ENCODE data around the gene DOLK. TPM values are rescaled to one million over a fixed set of nuclear protein-coding genes. Genes with fewer than 3 reads are reported as not detected.

DOLK gene
- total RNA-seq, 1 donor from 2014 or later: 15.5 TPM

DNA sequence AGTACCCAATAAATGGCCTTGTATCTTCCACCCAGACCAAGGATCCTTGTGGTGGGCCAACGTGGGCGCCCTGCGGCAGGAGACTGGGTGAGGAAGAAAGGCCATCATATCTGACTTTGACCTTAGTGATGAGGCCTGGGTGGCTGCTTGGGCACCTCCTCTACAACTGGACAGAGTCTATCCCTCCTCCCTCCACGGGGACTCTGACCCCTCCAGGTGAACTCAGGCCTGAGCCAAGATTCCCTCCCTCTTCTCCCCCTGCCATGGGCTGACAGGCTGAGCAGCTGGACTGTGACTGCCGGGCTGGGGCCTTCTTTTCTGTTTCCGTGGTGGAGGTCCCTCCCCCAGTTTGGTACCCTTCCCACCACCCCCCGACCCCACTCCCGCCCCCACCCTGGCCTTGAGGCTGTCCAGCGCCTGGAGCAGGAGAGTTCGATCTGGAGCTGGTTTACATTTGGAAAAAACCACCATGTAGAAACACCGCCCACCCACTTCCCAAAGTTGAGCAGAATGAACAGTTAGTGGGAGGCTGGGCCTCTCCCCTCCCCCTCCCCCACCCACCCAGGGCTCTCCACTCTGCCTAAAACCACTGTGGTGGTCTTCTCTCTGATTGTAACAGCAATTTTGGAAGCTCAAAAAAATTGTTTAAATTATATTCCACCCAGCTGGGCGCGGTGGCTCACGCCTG, 27.9 kb downstream of the DOLK start:
- Histone ChIP-seq H3K4me3 (no peak overlapping the region), H3K27me3 (no peaks in the 10 kb centered on the region), H3K4me1 (peaks cover 57% of the 10 kb centered on the region), H3K36me3 (peaks cover 15% of the 10 kb centered on the region), H3K9me3 (no peaks in the 10 kb centered on the region), H3K27ac (peak overlapping the region; percentile 88)
- DNase-seq: no peak
- TF ChIP-seq, protein P1, sequence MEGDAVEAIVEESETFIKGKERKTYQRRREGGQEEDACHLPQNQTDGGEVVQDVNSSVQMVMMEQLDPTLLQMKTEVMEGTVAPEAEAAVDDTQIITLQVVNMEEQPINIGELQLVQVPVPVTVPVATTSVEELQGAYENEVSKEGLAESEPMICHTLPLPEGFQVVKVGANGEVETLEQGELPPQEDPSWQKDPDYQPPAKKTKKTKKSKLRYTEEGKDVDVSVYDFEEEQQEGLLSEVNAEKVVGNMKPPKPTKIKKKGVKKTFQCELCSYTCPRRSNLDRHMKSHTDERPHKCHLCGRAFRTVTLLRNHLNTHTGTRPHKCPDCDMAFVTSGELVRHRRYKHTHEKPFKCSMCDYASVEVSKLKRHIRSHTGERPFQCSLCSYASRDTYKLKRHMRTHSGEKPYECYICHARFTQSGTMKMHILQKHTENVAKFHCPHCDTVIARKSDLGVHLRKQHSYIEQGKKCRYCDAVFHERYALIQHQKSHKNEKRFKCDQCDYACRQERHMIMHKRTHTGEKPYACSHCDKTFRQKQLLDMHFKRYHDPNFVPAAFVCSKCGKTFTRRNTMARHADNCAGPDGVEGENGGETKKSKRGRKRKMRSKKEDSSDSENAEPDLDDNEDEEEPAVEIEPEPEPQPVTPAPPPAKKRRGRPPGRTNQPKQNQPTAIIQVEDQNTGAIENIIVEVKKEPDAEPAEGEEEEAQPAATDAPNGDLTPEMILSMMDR (IDR thresholded peaks at IDR 0.05): no peak
- intact Hi-C loops (cut with DNase I): no loop called here
- ATAC-seq: no peak

DNA sequence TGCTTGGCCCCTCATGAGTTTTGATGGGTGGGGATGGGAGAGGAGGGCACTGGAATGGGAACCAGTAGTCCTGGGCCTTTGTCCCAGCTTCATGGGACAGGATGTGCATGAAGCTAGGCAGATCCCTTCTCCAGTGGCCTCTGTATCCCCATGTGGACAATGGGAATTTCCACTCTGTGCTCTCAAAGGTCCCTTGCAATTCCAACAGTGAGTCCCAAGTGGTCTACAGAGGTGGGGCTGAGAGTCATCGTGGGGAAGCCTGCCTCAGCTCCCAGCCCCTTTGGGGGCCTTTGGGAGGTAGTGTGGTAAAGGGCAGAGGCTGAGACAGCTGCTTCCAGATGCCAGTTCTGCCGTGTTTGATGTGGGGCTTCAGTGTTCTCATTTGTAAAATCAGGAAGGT, 28.5 kb downstream of the DOLK start:
- Histone ChIP-seq H3K27ac (peak overlapping the region; percentile 88), H3K4me3 (no peak overlapping the region), H3K36me3 (peaks cover 15% of the 10 kb centered on the region), H3K4me1 (peaks cover 63% of the 10 kb centered on the region), H3K27me3 (no peaks in the 10 kb centered on the region), H3K9me3 (no peaks in the 10 kb centered on the region)
- no peak for ATAC-seq
- intact Hi-C loops (cut with DNase I): no loop called here
- TF ChIP-seq, protein P1 (IDR thresholded peaks at IDR 0.05): no peak
- no peak for DNase-seq

DNA sequence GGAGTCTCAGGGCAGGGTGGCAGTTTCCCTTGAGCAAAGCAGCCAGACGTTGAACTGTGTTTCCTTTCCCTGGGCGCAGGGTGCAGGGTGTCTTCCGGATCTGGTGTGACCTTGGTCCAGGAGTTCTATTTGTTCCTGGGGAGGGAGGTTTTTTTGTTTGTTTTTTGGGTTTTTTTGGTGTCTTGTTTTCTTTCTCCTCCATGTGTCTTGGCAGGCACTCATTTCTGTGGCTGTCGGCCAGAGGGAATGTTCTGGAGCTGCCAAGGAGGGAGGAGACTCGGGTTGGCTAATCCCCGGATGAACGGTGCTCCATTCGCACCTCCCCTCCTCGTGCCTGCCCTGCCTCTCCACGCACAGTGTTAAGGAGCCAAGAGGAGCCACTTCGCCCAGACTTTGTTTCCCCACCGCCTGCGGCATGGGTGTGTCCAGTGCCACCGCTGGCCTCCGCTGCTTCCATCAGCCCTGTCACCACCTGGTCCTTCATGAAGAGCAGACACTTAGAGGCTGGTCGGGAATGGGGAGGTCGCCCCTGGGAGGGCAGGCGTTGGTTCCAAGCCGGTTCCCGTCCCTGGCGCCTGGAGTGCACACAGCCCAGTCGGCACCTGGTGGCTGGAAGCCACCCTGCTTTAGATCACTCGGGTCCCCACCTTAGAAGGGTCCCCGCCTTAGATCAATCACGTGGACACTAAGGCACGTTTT, 30.1 kb downstream of the DOLK start:
- Histone ChIP-seq H3K4me1 (peaks cover 75% of the 10 kb centered on the region), H3K4me3 (peak overlapping the region; percentile 19), H3K36me3 (peaks cover 18% of the 10 kb centered on the region), H3K9me3 (no peaks in the 10 kb centered on the region), H3K27me3 (no peaks in the 10 kb centered on the region), H3K27ac (peak overlapping the region; percentile 87)
- ATAC-seq (peak; percentile 59), DNase-seq (peak; percentile 89)
- intact Hi-C loops (cut with DNase I): no loop called here
- TF ChIP-seq, protein P1 (IDR thresholded peaks at IDR 0.05): no peak

DNA sequence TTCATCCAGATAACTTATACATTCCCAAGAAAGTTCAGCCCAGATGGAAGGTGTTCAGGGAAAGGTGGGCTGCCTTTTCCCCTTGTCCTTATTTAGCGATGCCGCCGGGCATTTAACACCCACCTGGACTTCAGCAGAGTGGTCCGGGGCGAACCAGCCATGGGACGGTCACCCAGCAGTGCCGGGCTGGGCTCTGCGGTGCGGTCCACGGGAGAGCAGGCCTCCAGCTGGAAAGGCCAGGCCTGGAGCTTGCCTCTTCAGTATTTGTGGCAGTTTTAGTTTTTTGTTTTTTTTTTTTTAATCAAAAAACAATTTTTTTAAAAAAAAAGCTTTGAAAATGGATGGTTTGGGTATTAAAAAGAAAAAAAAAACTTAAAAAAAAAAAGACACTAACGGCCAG, 30.7 kb downstream of the DOLK start:
- H3K4me1 ChIP-seq: peaks cover 81% of the 10 kb centered on the region
- peak overlapping the region; percentile 19 for H3K4me3 ChIP-seq
- no peak for ATAC-seq

DNA sequence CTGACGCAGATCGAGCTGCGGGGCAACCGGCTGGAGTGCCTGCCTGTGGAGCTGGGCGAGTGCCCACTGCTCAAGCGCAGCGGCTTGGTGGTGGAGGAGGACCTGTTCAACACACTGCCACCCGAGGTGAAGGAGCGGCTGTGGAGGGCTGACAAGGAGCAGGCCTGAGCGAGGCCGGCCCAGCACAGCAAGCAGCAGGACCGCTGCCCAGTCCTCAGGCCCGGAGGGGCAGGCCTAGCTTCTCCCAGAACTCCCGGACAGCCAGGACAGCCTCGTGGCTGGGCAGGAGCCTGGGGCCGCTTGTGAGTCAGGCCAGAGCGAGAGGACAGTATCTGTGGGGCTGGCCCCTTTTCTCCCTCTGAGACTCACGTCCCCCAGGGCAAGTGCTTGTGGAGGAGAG, 31.2 kb downstream of the DOLK start:
- Histone ChIP-seq H3K27ac (peak overlapping the region; percentile 87), H3K27me3 (no peaks in the 10 kb centered on the region), H3K4me1 (peaks cover 80% of the 10 kb centered on the region), H3K9me3 (no peaks in the 10 kb centered on the region), H3K4me3 (peak overlapping the region; percentile 19), H3K36me3 (peaks cover 18% of the 10 kb centered on the region)
- intact Hi-C loops (cut with DNase I): no loop called here
- peak; percentile 84 for DNase-seq
- TF ChIP-seq, protein P1 (IDR thresholded peaks at IDR 0.05): no peak
- peak; percentile 28 for ATAC-seq

More for the DNA sequence above, 30.7 kb downstream of the DOLK start:
- Histone ChIP-seq H3K27ac (peak overlapping the region; percentile 87), H3K9me3 (no peaks in the 10 kb centered on the region), H3K27me3 (no peaks in the 10 kb centered on the region), H3K36me3 (peaks cover 18% of the 10 kb centered on the region)
- TF ChIP-seq, protein P1 (IDR thresholded peaks at IDR 0.05): no peak
- no peak for DNase-seq
- intact Hi-C loops (cut with DNase I): no loop called here
